ENCODE measurements around the gene LRCH3.

Gene LRCH3

DNA sequence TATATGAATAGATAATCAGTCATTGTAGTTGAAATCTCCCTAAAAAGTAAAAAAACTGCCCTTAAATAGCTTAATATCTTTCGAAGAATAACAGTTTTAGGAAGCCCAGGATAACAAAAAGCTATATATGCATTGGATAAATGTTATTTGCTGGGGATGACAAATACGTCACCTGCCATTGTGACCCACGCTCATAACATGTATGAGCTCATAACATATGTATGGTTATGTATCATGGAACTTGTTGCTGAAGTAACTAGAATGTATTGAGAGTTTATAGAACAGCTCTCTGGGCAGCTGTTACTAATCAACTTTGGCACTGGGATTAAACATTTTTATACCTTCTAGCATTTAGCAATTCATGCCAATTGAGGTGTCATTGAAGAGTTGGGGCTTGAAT is 1.7 kb upstream of the LRCH3 start:
- Histone ChIP-seq H3K9me3 (ENCODE audit: control insufficient read depth, low read length) (no peaks in the 10 kb centered on the region), H3K27ac (no peak overlapping the region), H3K9ac (no peak overlapping the region), H3K4me2 (ENCODE audit: low read length) (no peak overlapping the region), H3K27me3 (ENCODE audit: control insufficient read depth, insufficient read depth, low read length) (no peaks in the 10 kb centered on the region), H3K79me2 (peaks cover 3% of the 10 kb centered on the region), H3K36me3 (ENCODE audit: control insufficient read depth, insufficient read depth, low read length) (no peaks in the 10 kb centered on the region), H2AFZ (no peak overlapping the region), H3K4me1 (no peaks in the 10 kb centered on the region), H3K4me3 (ENCODE audit: low read depth, low read length) (no peak overlapping the region)
- TF ChIP-seq, protein P1, sequence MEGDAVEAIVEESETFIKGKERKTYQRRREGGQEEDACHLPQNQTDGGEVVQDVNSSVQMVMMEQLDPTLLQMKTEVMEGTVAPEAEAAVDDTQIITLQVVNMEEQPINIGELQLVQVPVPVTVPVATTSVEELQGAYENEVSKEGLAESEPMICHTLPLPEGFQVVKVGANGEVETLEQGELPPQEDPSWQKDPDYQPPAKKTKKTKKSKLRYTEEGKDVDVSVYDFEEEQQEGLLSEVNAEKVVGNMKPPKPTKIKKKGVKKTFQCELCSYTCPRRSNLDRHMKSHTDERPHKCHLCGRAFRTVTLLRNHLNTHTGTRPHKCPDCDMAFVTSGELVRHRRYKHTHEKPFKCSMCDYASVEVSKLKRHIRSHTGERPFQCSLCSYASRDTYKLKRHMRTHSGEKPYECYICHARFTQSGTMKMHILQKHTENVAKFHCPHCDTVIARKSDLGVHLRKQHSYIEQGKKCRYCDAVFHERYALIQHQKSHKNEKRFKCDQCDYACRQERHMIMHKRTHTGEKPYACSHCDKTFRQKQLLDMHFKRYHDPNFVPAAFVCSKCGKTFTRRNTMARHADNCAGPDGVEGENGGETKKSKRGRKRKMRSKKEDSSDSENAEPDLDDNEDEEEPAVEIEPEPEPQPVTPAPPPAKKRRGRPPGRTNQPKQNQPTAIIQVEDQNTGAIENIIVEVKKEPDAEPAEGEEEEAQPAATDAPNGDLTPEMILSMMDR (IDR thresholded peaks at IDR 0.05): no peak

DNA sequence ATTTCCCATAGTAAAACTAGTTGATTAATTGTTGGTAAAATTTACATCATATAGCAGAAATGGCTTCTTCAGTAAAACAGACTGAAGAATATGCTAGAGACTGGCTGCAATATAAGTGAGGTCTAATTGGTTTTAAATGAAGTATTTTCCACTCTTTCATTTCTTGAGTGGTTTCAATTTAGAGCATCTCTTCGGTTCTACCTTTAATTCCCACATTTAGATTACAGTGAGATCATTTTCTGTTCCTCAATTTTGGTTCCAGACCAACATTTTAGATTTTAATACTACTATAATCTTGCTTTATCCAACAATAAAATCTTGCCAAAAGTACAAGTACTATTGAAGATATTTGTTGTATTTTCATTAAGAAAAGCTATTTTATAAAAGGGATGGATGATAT is 1.0 kb upstream of the LRCH3 start:
- Histone ChIP-seq H3K4me2 (ENCODE audit: low read length) (no peak overlapping the region), H3K27me3 (ENCODE audit: control insufficient read depth, insufficient read depth, low read length) (no peaks in the 10 kb centered on the region), H3K4me3 (ENCODE audit: low read depth, low read length) (no peak overlapping the region), H3K4me1 (no peaks in the 10 kb centered on the region), H3K36me3 (ENCODE audit: control insufficient read depth, insufficient read depth, low read length) (no peaks in the 10 kb centered on the region), H2AFZ (peak overlapping the region; percentile 99), H3K9ac (no peak overlapping the region), H3K9me3 (ENCODE audit: control insufficient read depth, low read length) (no peaks in the 10 kb centered on the region), H3K79me2 (peaks cover 4% of the 10 kb centered on the region), H3K27ac (no peak overlapping the region)
- TF ChIP-seq, protein P1 (IDR thresholded peaks at IDR 0.05): no peak

DNA sequence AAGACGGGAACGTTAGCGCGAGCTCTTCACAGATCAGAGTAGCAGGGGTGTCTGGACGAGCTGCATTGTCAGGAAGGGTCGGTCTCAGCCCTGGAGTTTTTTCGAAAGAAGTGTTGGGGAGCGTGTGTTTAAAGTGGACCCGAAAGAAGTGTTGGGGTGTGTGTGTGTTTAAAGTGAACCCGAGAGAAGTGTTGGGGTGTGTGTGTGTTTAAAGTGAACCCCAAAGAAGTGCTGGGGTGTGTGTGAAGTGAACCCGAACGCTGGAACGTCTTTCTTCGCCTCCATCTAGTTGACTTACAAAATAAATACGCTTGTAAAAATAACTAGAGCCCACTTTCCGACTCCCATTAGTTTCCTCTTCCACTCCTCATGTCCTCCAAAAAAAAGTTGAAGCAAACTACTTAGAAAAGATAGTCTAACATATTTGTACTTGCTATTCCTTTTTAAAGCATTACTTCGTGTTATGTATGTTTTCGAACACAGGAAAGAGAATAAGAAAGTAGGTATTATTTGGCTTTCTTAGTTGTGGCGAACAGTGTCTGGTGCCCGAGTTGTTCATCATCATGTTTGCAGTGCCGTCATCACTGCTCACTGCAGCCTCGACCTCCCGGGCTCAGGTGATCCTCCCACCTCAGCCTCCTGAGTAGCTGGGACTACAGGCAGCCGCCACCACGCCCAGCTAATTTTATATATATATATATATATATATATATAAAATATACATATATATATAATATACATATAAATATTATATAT is 1.0 kb downstream of the LRCH3 start:
- Histone ChIP-seq H3K27me3 (ENCODE audit: control insufficient read depth, insufficient read depth, low read length) (no peaks in the 10 kb centered on the region), H2AFZ (peak overlapping the region; percentile 99), H3K79me2 (peaks cover 6% of the 10 kb centered on the region), H3K4me1 (no peaks in the 10 kb centered on the region), H3K4me2 (ENCODE audit: low read length) (peak overlapping the region; percentile 95), H3K9me3 (ENCODE audit: control insufficient read depth, low read length) (no peaks in the 10 kb centered on the region), H3K36me3 (ENCODE audit: control insufficient read depth, insufficient read depth, low read length) (no peaks in the 10 kb centered on the region), H3K27ac (peak overlapping the region; percentile 91), H3K9ac (no peak overlapping the region), H3K4me3 (ENCODE audit: low read depth, low read length) (peak overlapping the region; percentile 92)
- TF ChIP-seq, protein P1 (IDR thresholded peaks at IDR 0.05): no peak

DNA sequence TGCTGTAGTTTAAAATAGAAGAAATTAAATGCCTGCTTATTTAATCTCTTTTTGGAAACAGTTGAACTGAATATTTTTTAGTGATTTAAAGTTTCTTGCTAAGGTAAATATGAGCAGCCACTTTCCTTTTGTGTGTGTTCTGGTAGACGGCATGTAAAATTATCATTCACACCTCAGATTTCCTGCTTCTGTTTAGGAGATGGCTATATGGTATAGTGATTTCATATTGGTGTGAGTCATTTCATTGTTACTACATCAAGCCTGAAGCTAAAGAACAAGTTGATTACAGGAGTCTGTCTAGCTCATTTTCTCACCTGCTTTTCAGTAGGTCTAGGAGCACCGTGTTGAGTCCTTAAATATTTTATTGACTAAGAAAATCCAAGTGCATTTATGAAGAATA is 2.2 kb downstream of the LRCH3 start:
- TF ChIP-seq, protein P1 (IDR thresholded peaks at IDR 0.05): no peak
- H3K27ac ChIP-seq: no peak overlapping the region
- H2AFZ ChIP-seq: no peak overlapping the region
- no peak overlapping the region for H3K9ac ChIP-seq
- no peak overlapping the region for H3K4me3 ChIP-seq (ENCODE audit: low read depth, low read length)
- H3K4me1 ChIP-seq: no peaks in the 10 kb centered on the region
- H3K79me2 ChIP-seq: peaks cover 9% of the 10 kb centered on the region
- no peaks in the 10 kb centered on the region for H3K36me3 ChIP-seq (ENCODE audit: control insufficient read depth, insufficient read depth, low read length)
- peak overlapping the region; percentile 15 for H3K4me2 ChIP-seq (ENCODE audit: low read length)
- no peaks in the 10 kb centered on the region for H3K27me3 ChIP-seq (ENCODE audit: control insufficient read depth, insufficient read depth, low read length)
- no peaks in the 10 kb centered on the region for H3K9me3 ChIP-seq (ENCODE audit: control insufficient read depth, low read length)

DNA sequence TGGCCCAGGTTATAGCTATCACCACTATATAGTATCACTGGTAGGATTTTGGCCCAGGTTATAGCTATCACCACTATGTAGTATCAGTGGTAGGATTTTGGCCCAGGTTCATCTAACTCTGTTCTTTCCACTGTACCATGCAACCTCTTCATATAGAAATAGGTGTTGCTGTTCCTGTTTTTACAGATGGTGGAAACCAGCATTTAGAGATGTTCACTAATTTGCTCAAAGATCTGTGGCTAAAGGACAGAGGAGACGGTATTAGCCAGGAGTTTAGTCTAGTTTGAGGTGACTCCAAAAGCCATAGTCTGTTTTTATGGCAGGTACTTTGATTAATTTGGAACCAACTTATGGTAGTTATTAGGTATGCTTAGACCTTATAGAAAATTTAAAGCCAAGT is 3.1 kb downstream of the LRCH3 start:
- Histone ChIP-seq H3K9me3 (ENCODE audit: control insufficient read depth, low read length) (no peaks in the 10 kb centered on the region), H3K27me3 (ENCODE audit: control insufficient read depth, insufficient read depth, low read length) (no peaks in the 10 kb centered on the region), H2AFZ (no peak overlapping the region), H3K36me3 (ENCODE audit: control insufficient read depth, insufficient read depth, low read length) (no peaks in the 10 kb centered on the region), H3K4me2 (ENCODE audit: low read length) (no peak overlapping the region), H3K27ac (no peak overlapping the region), H3K4me3 (ENCODE audit: low read depth, low read length) (no peak overlapping the region), H3K4me1 (no peaks in the 10 kb centered on the region), H3K79me2 (peaks cover 9% of the 10 kb centered on the region), H3K9ac (no peak overlapping the region)
- TF ChIP-seq, protein P1 (IDR thresholded peaks at IDR 0.05): no peak
